Suprapubic skin (tissue), 4 donors: Measurements from ENCODE around the gene DYNC1I2. TPM values are rescaled to one million over a fixed set of nuclear protein-coding genes. Genes with fewer than 3 reads are reported as not detected.

Experiments
- DNase-seq, 2 donors: peaks; one replicate each; pipeline ENCODE4 v3.0.0-alpha.2; 2019; ENCODE audit warnings: low spot score in 2 of 2
- H3K27ac ChIP-seq: fragments of 200-600 bp; sonication (generic); one replicate; pipeline ENCODE4 v1.5.1; 2019
- H3K27me3 ChIP-seq: fragments of 200-600 bp; sonication (generic); one replicate; pipeline ENCODE4 v1.5.1; 2019
- H3K36me3 ChIP-seq: fragments of 200-600 bp; sonication (generic); one replicate; pipeline ENCODE4 v1.5.1; 2019
- H3K4me1 ChIP-seq: fragments of 200-600 bp; sonication (generic); one replicate; pipeline ENCODE4 v1.5.1; 2019
- H3K4me3 ChIP-seq: fragments of 200-600 bp; sonication (generic); one replicate; pipeline ENCODE4 v1.5.1; 2019; ENCODE audit warnings: mild to moderate bottlenecking
- H3K9me3 ChIP-seq: fragments of 200-600 bp; sonication (generic); one replicate; pipeline ENCODE4 v1.5.1; 2019
- CTCF ChIP-seq, 2 donors: fragments of 200-600 bp in 1 of 2; fragments of 450-650 bp in 1 of 2; sonication (generic) in 1 of 2; IDR thresholded peaks; one replicate each; pipeline ENCODE4 v1.5.1; 2016 to 2019; ENCODE audit warnings: antibody characterized with exemption in 2 of 2, mild to moderate bottlenecking in 1 of 2, moderate library complexity in 1 of 2
- EP300 ChIP-seq: sonication (generic); formaldehyde crosslinking; IDR thresholded peaks from one replicate; pipeline ENCODE4 v1.6.1; 2017; ENCODE audit warnings: antibody characterized with exemption
- POLR2A ChIP-seq, 2 donors: fragments of 450-650 bp; IDR thresholded peaks; one replicate each; pipeline ENCODE4 v1.6.1; 2017; ENCODE audit warnings: antibody characterized with exemption in 2 of 2, mild to moderate bottlenecking in 2 of 2, moderate library complexity in 2 of 2
- POLR2AphosphoS5 ChIP-seq, 3 donors: sonication (generic); formaldehyde crosslinking; IDR thresholded peaks; one replicate each; pipeline ENCODE4 v1.6.1; 2017; ENCODE audit warnings: antibody characterized with exemption in 3 of 3
- WGBS: methylation state at CpG from one replicate; pipeline ENCODE4 v1.1.5; 2018; 5-methylcytosine and 5-hydroxymethylcytosine counted together
- total RNA-seq, 4 donors: library from RNA; depleted of rRNA; stranded (reverse); fragments of >200 nt; gene quantifications; one replicate each; pipeline ENCODE4 v1.1.0, GENCODE V29; 2016

DYNC1I2 gene
- total RNA-seq, 4 donors from 2014 or later, result 65.0 to 78.7 (median 67.9) TPM

- Histone ChIP-seq H3K27me3 (no peaks in the 10 kb centered on the region), H3K9me3 (no peaks in the 10 kb centered on the region), H3K27ac (no peak overlapping the region), H3K4me1 (no peaks in the 10 kb centered on the region), H3K36me3 (peaks cover 45% of the 10 kb centered on the region), H3K4me3 (no peak overlapping the region)
- WGBS, result 97% methylated on average over 3 of the region's 3 CpGs
- TF ChIP-seq CTCF (IDR thresholded peaks at IDR 0.05) (no peak), POLR2A (IDR thresholded peaks at IDR 0.05) (no peak), POLR2AphosphoS5 (IDR thresholded peaks at IDR 0.05) (no peak), EP300 (no peak)
- no peak for DNase-seq
These were observed 104.9 kb downstream of the DYNC1I2 start for GRCh38 chr2:171792157-171792556.

GRCh38 chr2:171792886-171793580, 105.8 kb downstream of the DYNC1I2 start:
- H3K27me3 ChIP-seq, result no peaks in the 10 kb centered on the region
- peaks cover 37% of the 10 kb centered on the region for H3K36me3 ChIP-seq

GRCh38 chr2:171793691-171794678, 106.7 kb downstream of the DYNC1I2 start:
- Histone ChIP-seq H3K27me3 (no peaks in the 10 kb centered on the region), H3K36me3 (peaks cover 28% of the 10 kb centered on the region), H3K27ac (no peak overlapping the region), H3K9me3 (no peaks in the 10 kb centered on the region), H3K4me3 (no peak overlapping the region), H3K4me1 (no peaks in the 10 kb centered on the region)
- 70% methylated on average over 6 of the region's 6 CpGs for WGBS
- DNase-seq, result no peak
- no peak for TF ChIP-seq CTCF (IDR thresholded peaks at IDR 0.05)
- no peak for TF ChIP-seq POLR2A (IDR thresholded peaks at IDR 0.05)
- TF ChIP-seq EP300, result no peak
- TF ChIP-seq POLR2AphosphoS5 (IDR thresholded peaks at IDR 0.05), result no peak

More at GRCh38 chr2:171792886-171793580, 105.8 kb downstream of the DYNC1I2 start:
- 77% methylated on average over 4 of the region's 4 CpGs for WGBS
- TF ChIP-seq CTCF (IDR thresholded peaks at IDR 0.05) (no peak), EP300 (no peak), POLR2AphosphoS5 (IDR thresholded peaks at IDR 0.05) (no peak), POLR2A (IDR thresholded peaks at IDR 0.05) (no peak)
- no peak overlapping the region for H3K4me3 ChIP-seq
- no peak overlapping the region for H3K27ac ChIP-seq
- H3K4me1 ChIP-seq, result no peaks in the 10 kb centered on the region
- H3K9me3 ChIP-seq, result no peaks in the 10 kb centered on the region
- DNase-seq, result no peak

GRCh38 chr2:171794918-171795317, 107.6 kb downstream of the DYNC1I2 start:
- TF ChIP-seq POLR2A (IDR thresholded peaks at IDR 0.05) (no peak), CTCF (IDR thresholded peaks at IDR 0.05) (no peak), POLR2AphosphoS5 (IDR thresholded peaks at IDR 0.05) (no peak)
- WGBS, result 66% methylated on average over 4 of the region's 4 CpGs
- H3K4me3 ChIP-seq, result no peak overlapping the region
- H3K27ac ChIP-seq, result no peak overlapping the region
- no peaks in the 10 kb centered on the region for H3K4me1 ChIP-seq
- DNase-seq, result no peak
- no peaks in the 10 kb centered on the region for H3K27me3 ChIP-seq
- no peaks in the 10 kb centered on the region for H3K9me3 ChIP-seq
- H3K36me3 ChIP-seq, result peaks cover 24% of the 10 kb centered on the region

Other genes starting within 250 kb of the DYNC1I2 start
- gene CYBRD1, start 165.0 kb upstream of the DYNC1I2 start, total RNA-seq, result 100 to 1,000 TPM in 3 of 4 donors, 10 to 100 TPM in 1; 99.4 to 218 (median 157) TPM
- gene SLC25A12, start 206.8 kb downstream of the DYNC1I2 start, total RNA-seq, result 10 to 100 TPM; 18.5 to 37.4 (median 24.9) TPM
- 10 to 100 TPM; 22.0 to 24.6 (median 23.7) TPM for gene HAT1, start 235.0 kb downstream of the DYNC1I2 start, total RNA-seq